Stimulated activated naive B cell treated with anti-CD40 and anti-IgM and Interleukin-4, amounts not matched to agents 10 μg/mL and 1 μg/mL and 100 μg/mL, for 72 hours (primary cell): Measurements from ENCODE around the gene DEUP1.

Experiments
- ATAC-seq, 2 donors: fragments of 150-1000 bp; cut with Tn5 transposase; replicated peaks; 2 replicates each; pipeline ENCODE4 v1.10.0; 2021; ENCODE audit warnings: moderate library complexity in 1 of 2
- DNase-seq: peaks from one replicate; pipeline ENCODE4 v3.0.0; 2021
- H3K27ac Mint-ChIP-seq: one replicate; pipeline ENCODE4 v1.8.0; 2022; ENCODE audit warnings: mild to moderate bottlenecking, mixed read lengths
- H3K27me3 Mint-ChIP-seq, 2 donors: one replicate each; pipeline ENCODE4 v1.8.0; 2022; ENCODE audit warnings: mixed read lengths in 2 of 2
- H3K36me3 Mint-ChIP-seq, 2 donors: one replicate each; pipeline ENCODE4 v1.8.0; 2022; ENCODE audit warnings: mixed read lengths in 2 of 2, mild to moderate bottlenecking in 1 of 2
- H3K4me1 Mint-ChIP-seq, 2 donors: one replicate each; pipeline ENCODE4 v1.8.0; 2022; ENCODE audit warnings: mixed read lengths in 2 of 2, mild to moderate bottlenecking in 1 of 2
- H3K4me3 Mint-ChIP-seq, 2 donors: one replicate each; pipeline ENCODE4 v1.8.0; 2022; ENCODE audit warnings: mild to moderate bottlenecking in 2 of 2, mixed read lengths in 2 of 2, moderate library complexity in 1 of 2
- H3K9me3 Mint-ChIP-seq, 2 donors: one replicate each; pipeline ENCODE4 v1.8.0; 2022; ENCODE audit warnings: mixed read lengths in 2 of 2, mild to moderate bottlenecking in 1 of 2

The DEUP1 gene

DNA sequence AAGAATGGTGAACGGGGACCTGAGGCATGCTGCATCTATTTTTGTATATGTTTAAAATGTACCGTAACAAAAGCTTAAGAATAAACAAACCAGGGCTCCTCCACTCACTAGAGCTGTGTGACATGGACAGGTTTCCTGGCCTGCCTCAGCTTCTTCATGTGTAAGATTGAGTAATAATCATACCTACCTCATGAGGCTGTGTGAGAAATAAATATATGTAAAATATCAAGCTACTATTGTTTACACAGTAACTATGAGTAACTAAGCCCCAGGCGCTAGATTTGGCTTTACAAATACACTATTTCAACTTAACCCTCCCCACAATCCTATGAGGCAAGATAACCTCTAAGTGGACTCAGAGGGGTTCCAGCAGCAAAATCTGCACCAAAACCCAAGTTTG lies 146.3 kb downstream of the DEUP1 start:
- H3K4me3 Mint-ChIP-seq = no peak overlapping the region
- H3K4me1 Mint-ChIP-seq = peaks cover 0 to 2% of the 10 kb centered on the region in 2 donors
- H3K9me3 Mint-ChIP-seq = no peaks in the 10 kb centered on the region
- H3K36me3 Mint-ChIP-seq = no peaks in the 10 kb centered on the region
- no peak overlapping the region for H3K27ac Mint-ChIP-seq
- DNase-seq = no peak
- ATAC-seq = no peak
- H3K27me3 Mint-ChIP-seq = peaks cover 0 to 3% of the 10 kb centered on the region in 2 donors

GRCh38 chr11:93477684-93478234 lies 147.2 kb downstream of the DEUP1 start:
- H3K27ac Mint-ChIP-seq = no peak overlapping the region

GRCh38 chr11:93478841-93479240 lies 148.3 kb downstream of the DEUP1 start:
- Mint-ChIP-seq H3K27me3 (peaks cover 0 to 2% of the 10 kb centered on the region in 2 donors), H3K9me3 (no peaks in the 10 kb centered on the region), H3K4me3 (no peak overlapping the region), H3K36me3 (no peaks in the 10 kb centered on the region), H3K4me1 (no peaks in the 10 kb centered on the region), H3K27ac (no peak overlapping the region)
- ATAC-seq (no peak), DNase-seq (no peak)

More at GRCh38 chr11:93477684-93478234, 147.2 kb downstream of the DEUP1 start:
- peaks cover 0 to 3% of the 10 kb centered on the region in 2 donors for H3K27me3 Mint-ChIP-seq
- H3K9me3 Mint-ChIP-seq = no peaks in the 10 kb centered on the region
- DNase-seq (no peak), ATAC-seq (no peak)
- H3K36me3 Mint-ChIP-seq = no peaks in the 10 kb centered on the region
- no peak overlapping the region for H3K4me3 Mint-ChIP-seq
- H3K4me1 Mint-ChIP-seq = peaks cover 0 to 2% of the 10 kb centered on the region in 2 donors

DNA sequence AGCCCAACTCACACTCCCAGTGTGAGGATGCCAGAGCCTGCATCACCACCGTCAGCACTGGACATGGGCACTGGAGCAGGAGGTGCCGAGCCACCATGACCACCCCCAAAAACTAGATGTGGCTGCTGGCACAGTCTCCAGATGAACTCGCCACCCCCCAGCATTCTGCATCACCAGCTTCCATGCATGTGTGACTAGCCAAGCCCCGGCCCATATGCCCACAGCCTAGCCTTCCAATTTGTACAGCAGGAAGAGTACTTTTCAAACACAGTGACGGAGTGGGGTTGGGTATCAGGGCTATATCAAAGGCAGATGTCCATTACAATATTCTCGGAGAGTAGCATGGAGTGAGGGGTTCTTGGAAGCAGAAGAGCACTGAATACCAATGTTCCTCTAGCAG lies 149.7 kb downstream of the DEUP1 start:
- DNase-seq (no peak), ATAC-seq (no peak)
- H3K27me3 Mint-ChIP-seq = no peaks in the 10 kb centered on the region
- no peaks in the 10 kb centered on the region for H3K4me1 Mint-ChIP-seq
- H3K36me3 Mint-ChIP-seq = no peaks in the 10 kb centered on the region
- H3K4me3 Mint-ChIP-seq = no peak overlapping the region
- H3K9me3 Mint-ChIP-seq = no peaks in the 10 kb centered on the region
- no peak overlapping the region for H3K27ac Mint-ChIP-seq

- H3K4me1 Mint-ChIP-seq = no peaks in the 10 kb centered on the region
- no peaks in the 10 kb centered on the region for H3K36me3 Mint-ChIP-seq
- DNase-seq (no peak), ATAC-seq (no peak)
- H3K27me3 Mint-ChIP-seq = no peaks in the 10 kb centered on the region
- no peak overlapping the region for H3K27ac Mint-ChIP-seq
- H3K4me3 Mint-ChIP-seq = no peak overlapping the region
- no peaks in the 10 kb centered on the region for H3K9me3 Mint-ChIP-seq
Measured at GRCh38 chr11:93480756-93481155, 150.2 kb downstream of the DEUP1 start.

DNA sequence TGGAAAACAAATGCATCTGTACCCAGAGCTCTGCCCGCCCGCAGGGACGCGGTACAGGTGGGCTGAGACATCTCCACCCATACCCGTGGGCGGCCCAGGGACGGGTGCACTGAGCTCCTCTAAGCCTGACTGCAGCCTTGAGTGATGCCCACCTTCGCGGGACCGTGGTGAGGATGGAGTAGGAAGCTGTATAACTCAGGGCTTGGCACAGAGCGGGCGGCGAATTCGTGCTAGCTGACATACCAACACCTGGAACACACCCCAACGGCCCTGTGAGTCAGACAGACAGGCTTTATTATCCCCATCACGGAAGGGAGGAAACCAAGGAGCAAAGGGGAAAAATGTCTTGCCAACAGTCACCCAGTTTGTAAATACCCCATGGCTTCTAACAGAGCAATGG lies 150.7 kb downstream of the DEUP1 start:
- Mint-ChIP-seq H3K4me1 (no peaks in the 10 kb centered on the region), H3K4me3 (no peak overlapping the region), H3K27me3 (no peaks in the 10 kb centered on the region), H3K27ac (no peak overlapping the region), H3K36me3 (no peaks in the 10 kb centered on the region), H3K9me3 (no peaks in the 10 kb centered on the region)
- DNase-seq (no peak), ATAC-seq (no peak)

- no peaks in the 10 kb centered on the region for H3K9me3 Mint-ChIP-seq
- H3K4me3 Mint-ChIP-seq = no peak overlapping the region
- H3K4me1 Mint-ChIP-seq = no peaks in the 10 kb centered on the region
- DNase-seq (no peak), ATAC-seq (peak in 1 of 2 donors; percentile 47)
- H3K27me3 Mint-ChIP-seq = no peaks in the 10 kb centered on the region
- H3K27ac Mint-ChIP-seq = no peak overlapping the region
- H3K36me3 Mint-ChIP-seq = no peaks in the 10 kb centered on the region
Measured at GRCh38 chr11:93481696-93482095, 151.2 kb downstream of the DEUP1 start.

- H3K9me3 Mint-ChIP-seq = no peaks in the 10 kb centered on the region
- no peak for ATAC-seq
- H3K4me3 Mint-ChIP-seq = no peak overlapping the region
- no peaks in the 10 kb centered on the region for H3K4me1 Mint-ChIP-seq
- no peaks in the 10 kb centered on the region for H3K27me3 Mint-ChIP-seq
- no peak overlapping the region for H3K27ac Mint-ChIP-seq
- no peaks in the 10 kb centered on the region for H3K36me3 Mint-ChIP-seq
- DNase-seq = no peak
Measured at GRCh38 chr11:93482556-93482955, 152.0 kb downstream of the DEUP1 start.

GRCh38 chr11:93484716-93485115 lies 154.2 kb downstream of the DEUP1 start:
- no peaks in the 10 kb centered on the region for H3K4me1 Mint-ChIP-seq
- H3K4me3 Mint-ChIP-seq = no peak overlapping the region
- H3K27ac Mint-ChIP-seq = no peak overlapping the region
- no peaks in the 10 kb centered on the region for H3K36me3 Mint-ChIP-seq
- no peak for ATAC-seq
- DNase-seq = no peak
- H3K27me3 Mint-ChIP-seq = no peaks in the 10 kb centered on the region
- no peaks in the 10 kb centered on the region for H3K9me3 Mint-ChIP-seq

DNA sequence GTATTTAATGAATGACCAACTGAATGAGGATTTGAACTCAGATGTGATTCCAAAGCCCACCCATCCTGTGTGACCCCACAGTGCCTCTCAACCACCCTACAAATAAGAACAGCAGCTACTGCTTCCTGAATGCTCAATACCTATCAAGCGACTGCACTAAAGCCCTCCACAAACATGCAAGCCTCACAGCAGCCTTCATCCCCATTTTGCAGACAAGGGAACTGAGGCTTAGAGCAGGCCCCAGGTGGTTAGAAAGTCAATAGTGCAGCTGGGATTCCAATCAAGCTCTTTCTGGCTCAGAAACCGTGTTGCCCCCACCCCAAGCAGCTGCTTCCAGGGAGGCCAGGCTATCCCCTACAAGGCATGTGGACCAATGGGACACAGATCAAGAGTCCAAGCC lies 155.4 kb downstream of the DEUP1 start:
- ATAC-seq = no peak
- DNase-seq = no peak
- H3K27ac Mint-ChIP-seq = no peak overlapping the region
- no peaks in the 10 kb centered on the region for H3K4me1 Mint-ChIP-seq
- H3K36me3 Mint-ChIP-seq = no peaks in the 10 kb centered on the region
- no peaks in the 10 kb centered on the region for H3K9me3 Mint-ChIP-seq
- H3K27me3 Mint-ChIP-seq = no peaks in the 10 kb centered on the region
- H3K4me3 Mint-ChIP-seq = no peak overlapping the region

- Mint-ChIP-seq H3K4me3 (no peak overlapping the region), H3K9me3 (no peaks in the 10 kb centered on the region), H3K27ac (no peak overlapping the region), H3K27me3 (no peaks in the 10 kb centered on the region), H3K4me1 (no peaks in the 10 kb centered on the region), H3K36me3 (no peaks in the 10 kb centered on the region)
- DNase-seq (no peak), ATAC-seq (no peak)
Measured at GRCh38 chr11:93487032-93487483, 156.5 kb downstream of the DEUP1 start.
